ENCODE data around the gene PKN3.

Gene PKN3

DNA sequence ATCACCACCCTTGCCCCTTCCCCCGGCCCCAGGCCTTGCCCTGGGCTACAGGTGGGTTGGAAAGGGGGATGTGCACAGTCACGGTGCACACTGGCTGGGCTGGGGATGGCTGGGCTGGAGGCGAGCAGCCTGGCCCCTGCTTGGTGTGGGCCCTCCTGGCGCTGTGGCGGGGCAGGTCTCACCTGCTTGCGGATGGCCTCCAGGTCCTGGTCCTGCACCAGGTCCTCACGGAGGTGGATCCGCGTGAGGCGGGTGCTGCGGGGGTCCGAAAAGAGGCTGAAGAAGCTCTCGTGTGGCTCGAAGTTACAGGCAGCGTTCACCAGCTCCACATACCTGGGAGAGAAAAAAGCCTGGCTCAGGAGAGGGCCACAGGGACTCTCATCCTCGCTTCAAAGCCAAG is 51.3 kb downstream of the PKN3 start:
- TF ChIP-seq, protein P1, sequence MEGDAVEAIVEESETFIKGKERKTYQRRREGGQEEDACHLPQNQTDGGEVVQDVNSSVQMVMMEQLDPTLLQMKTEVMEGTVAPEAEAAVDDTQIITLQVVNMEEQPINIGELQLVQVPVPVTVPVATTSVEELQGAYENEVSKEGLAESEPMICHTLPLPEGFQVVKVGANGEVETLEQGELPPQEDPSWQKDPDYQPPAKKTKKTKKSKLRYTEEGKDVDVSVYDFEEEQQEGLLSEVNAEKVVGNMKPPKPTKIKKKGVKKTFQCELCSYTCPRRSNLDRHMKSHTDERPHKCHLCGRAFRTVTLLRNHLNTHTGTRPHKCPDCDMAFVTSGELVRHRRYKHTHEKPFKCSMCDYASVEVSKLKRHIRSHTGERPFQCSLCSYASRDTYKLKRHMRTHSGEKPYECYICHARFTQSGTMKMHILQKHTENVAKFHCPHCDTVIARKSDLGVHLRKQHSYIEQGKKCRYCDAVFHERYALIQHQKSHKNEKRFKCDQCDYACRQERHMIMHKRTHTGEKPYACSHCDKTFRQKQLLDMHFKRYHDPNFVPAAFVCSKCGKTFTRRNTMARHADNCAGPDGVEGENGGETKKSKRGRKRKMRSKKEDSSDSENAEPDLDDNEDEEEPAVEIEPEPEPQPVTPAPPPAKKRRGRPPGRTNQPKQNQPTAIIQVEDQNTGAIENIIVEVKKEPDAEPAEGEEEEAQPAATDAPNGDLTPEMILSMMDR (IDR thresholded peaks at IDR 0.05; ENCODE audit: low read depth, low read length): no peak
- H3K4me3 ChIP-seq (ENCODE audit: low read depth, low read length): no peak overlapping the region

DNA sequence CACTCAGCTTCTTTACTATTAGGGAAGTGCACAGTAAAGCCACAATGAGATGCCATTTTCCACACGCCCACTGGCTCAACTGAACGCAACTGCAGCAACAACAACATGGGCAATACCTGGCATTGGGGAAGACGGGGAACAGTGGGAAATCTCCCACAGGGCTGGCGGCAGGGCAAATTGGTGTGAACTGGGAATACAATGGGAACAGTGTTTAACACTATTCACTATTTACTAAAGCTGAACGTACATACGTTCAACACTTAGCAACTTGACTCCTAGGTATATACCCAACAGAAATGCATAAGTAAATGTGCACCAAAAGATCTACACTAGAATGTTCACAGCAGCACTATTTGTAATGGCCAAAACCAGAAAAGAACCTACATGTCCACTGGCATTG is 55.3 kb downstream of the PKN3 start:
- TF ChIP-seq, protein P1 (IDR thresholded peaks at IDR 0.05; ENCODE audit: low read depth, low read length): no peak
- no peak overlapping the region for H3K4me3 ChIP-seq (ENCODE audit: low read depth, low read length)

DNA sequence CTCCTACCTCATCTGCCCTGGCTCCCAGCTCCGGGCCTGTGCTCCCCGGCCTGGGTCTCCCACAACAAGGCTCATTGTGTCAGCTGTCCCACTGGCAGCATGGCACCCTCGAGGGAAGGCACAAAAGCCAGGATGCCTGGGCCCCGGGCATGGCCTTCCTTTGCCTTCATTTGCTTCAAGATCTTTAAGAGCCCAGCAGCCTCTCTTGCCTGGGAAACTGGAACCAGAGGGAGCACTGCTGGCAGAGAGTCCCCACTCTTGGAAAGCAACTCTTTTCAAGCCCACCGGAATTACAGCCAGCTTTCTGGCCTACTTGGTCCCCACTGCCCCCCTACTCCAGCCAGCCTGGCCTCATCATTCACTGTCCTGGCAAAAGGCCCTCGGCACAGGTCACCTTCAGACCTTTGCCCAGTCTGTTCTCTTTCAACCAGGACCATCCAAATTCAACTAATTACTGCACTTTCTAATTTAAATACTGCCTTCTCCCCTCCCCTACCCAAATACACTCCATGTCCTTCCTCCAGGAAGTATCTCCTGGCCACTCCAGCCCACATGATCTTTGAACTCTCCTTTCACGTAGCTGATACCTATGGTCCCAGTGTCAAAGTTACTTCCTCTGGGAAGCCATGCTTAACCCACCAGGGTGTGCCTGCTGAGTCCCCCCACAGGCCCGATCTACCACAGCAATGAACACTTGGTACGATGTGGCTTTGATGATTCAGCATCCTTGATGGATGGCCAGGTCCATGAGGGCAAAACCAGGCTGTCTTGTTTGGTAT is 60.6 kb downstream of the PKN3 start:
- TF ChIP-seq, protein P1 (IDR thresholded peaks at IDR 0.05; ENCODE audit: low read depth, low read length): no peak
- no peak overlapping the region for H3K4me3 ChIP-seq (ENCODE audit: low read depth, low read length)

DNA sequence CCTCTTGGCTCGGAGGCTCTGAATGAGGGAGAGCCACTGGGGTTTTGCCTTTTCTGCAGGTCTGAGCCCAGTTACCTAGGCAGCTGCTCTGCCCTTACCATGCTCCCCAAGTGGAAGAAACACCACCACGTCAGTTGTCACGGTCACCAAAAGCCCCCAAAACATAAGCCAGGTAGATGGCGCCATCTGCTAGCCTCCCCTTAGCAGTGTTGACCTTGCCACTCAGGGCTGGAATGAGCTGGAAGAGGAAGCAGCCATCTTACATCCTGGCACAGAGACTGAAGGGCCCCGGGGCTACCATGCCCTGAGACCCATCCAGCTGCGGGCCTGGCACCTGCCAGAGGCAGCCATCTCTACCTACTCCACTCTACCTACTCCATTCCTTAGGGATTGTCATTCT is 62.1 kb downstream of the PKN3 start:
- TF ChIP-seq, protein P1 (IDR thresholded peaks at IDR 0.05; ENCODE audit: low read depth, low read length): no peak
- no peak overlapping the region for H3K4me3 ChIP-seq (ENCODE audit: low read depth, low read length)

DNA sequence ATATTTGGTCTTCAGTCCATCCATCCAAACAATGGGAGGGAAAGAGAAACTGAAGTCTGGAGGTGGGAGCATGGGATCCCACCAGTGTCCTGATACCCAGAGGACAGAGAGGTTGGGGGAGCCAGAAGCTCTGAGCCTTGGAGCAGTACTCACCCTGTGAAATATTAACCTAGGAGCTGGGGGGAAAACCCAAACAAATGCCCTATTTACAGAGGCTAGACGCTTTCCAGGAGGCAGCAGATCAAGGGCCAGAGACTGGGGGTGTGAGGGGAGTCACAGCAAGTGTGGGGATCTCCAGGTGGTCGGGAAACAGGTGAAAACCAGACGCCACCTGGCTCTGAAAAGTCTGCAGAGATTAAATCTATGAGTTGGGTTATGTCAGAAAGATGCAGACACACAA is 63.2 kb downstream of the PKN3 start:
- H3K4me3 ChIP-seq (ENCODE audit: low read depth, low read length): no peak overlapping the region
- TF ChIP-seq, protein P1 (IDR thresholded peaks at IDR 0.05; ENCODE audit: low read depth, low read length): no peak

DNA sequence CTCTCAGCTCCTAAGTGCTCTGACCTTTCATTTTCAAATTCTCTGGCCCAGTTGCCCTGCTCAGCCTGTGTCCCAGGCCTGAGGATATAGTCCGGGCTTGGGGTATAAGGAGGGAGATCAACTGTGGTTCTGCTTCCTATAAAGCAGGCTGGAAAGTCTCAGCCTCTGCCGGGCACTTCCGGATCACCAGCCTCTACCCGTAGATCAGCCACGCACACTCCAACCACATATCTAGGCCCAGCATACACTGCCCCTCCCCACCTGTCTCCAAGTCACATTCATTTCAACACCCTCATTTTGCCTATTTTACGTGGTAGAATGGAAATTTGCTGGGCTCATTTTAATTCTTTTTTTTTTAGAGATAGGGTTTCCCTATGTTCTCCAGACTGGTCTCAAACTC is 66.3 kb downstream of the PKN3 start:
- H3K4me3 ChIP-seq (ENCODE audit: low read depth, low read length): no peak overlapping the region
- TF ChIP-seq, protein P1 (IDR thresholded peaks at IDR 0.05; ENCODE audit: low read depth, low read length): no peak
